ENCODE measurements around the gene HMCN2. TPM values are rescaled to one million over a fixed set of nuclear protein-coding genes. Genes with fewer than 3 reads are reported as not detected.

The HMCN2 gene
- total and polyA plus RNA-seq, 2 donors (not counting 1 experiment from before 2014, with no cell fraction given), result 0.01 TPM; not detected in 1

- H3K4me1 Mint-ChIP-seq, result no peaks in the 10 kb centered on the region
- no peak overlapping the region for H3K4me3 Mint-ChIP-seq
- peaks cover 0 to 4% (median 0%) of the 10 kb centered on the region in 3 donors for H3K9me3 ChIP-seq (ENCODE audit: control extremely low read depth in 1 of 3, control insufficient read depth in 2 of 3, insufficient read depth in 1 of 3, low read length in 2 of 3)
- H3K4me1 ChIP-seq (ENCODE audit: control insufficient read depth in 2 of 2, insufficient read depth in 2 of 2, low read length in 2 of 2), result no peaks in the 10 kb centered on the region
- H3K27me3 ChIP-seq (replicated peaks in 1 of 4; ENCODE audit: control extremely low read depth in 1 of 4, control insufficient read depth in 3 of 4, insufficient read depth in 4 of 4, low read length in 3 of 4), result peaks cover 0 to 5% (median 0%) of the 10 kb centered on the region in 4 experiments
- peaks cover 16% of the 10 kb centered on the region for H3K27me3 Mint-ChIP-seq
- H3K79me2 ChIP-seq (ENCODE audit: control insufficient read depth, insufficient read depth, low read length), result no peaks in the 10 kb centered on the region
- H3K9me3 Mint-ChIP-seq (ENCODE audit: insufficient read depth), result no peaks in the 10 kb centered on the region
- H3K4me3 ChIP-seq (ENCODE audit: control extremely low read depth in 1 of 5, extremely low read depth in 1 of 5, insufficient read depth in 1 of 5, low read depth in 2 of 5, low read length in 4 of 5), result no peak overlapping the region
- H3K36me3 ChIP-seq (replicated peaks in 1 of 2; ENCODE audit: control extremely low read depth in 1 of 2, control insufficient read depth in 1 of 2, extremely low read depth in 1 of 2, insufficient read depth in 2 of 2, low read length in 1 of 2), result no peaks in the 10 kb centered on the region
- no peak for TF ChIP-seq CTCF (IDR thresholded peaks at IDR 0.05)
- no peak for TF ChIP-seq EZH2 (IDR thresholded peaks at IDR 0.05; ENCODE audit: borderline replicate concordance, insufficient read depth, low read depth, low read length, poor library complexity, severe bottlenecking)
- H2AFZ ChIP-seq (ENCODE audit: insufficient read depth, low read depth, low read length, poor library complexity, severe bottlenecking), result no peak overlapping the region
- no peaks in the 10 kb centered on the region for H4K20me1 ChIP-seq (ENCODE audit: control insufficient read depth, insufficient read depth, low read length, poor library complexity, severe bottlenecking)
- DNase-seq (no peak), ATAC-seq (ENCODE audit: low read depth) (no peak)
- H3K9ac ChIP-seq (ENCODE audit: low read length), result no peak overlapping the region
- WGBS (ENCODE audit: insufficient coverage), result 30% methylated on average over 3 of the region's 3 CpGs
- intact Hi-C loops (cut with micrococcal nuclease), result no loop called here
- POLR2A ChIA-PET, result no interaction called here
- H3K27ac Mint-ChIP-seq, result no peak overlapping the region
- CTCF ChIA-PET, result interaction anchor here (1.3 kb wide), 1 partner anchor 230 kb away, joined by 7 read pairs; no protein-coding TSS in a partner anchor
- H3K4me2 ChIP-seq (replicated peaks; ENCODE audit: low read depth, low read length, poor library complexity, severe bottlenecking), result no peak overlapping the region
- H3K27ac ChIP-seq (ENCODE audit: low read length in 2 of 2), result no peak overlapping the region
Measured at GRCh38 chr9:130454812-130455325, 189.3 kb downstream of the HMCN2 start.

GRCh38 chr9:130458027-130458803 is 192.7 kb downstream of the HMCN2 start:
- intact Hi-C loops (cut with micrococcal nuclease), result no loop called here
- Histone ChIP-seq H3K4me3 (ENCODE audit: control extremely low read depth in 1 of 5, extremely low read depth in 1 of 5, insufficient read depth in 1 of 5, low read depth in 2 of 5, low read length in 4 of 5) (no peak overlapping the region), H2AFZ (ENCODE audit: insufficient read depth, low read depth, low read length, poor library complexity, severe bottlenecking) (no peak overlapping the region), H3K9me3 (ENCODE audit: control extremely low read depth in 1 of 3, control insufficient read depth in 2 of 3, insufficient read depth in 1 of 3, low read length in 2 of 3) (peaks cover 0 to 4% (median 0%) of the 10 kb centered on the region in 3 donors), H3K4me1 (ENCODE audit: control insufficient read depth in 2 of 2, insufficient read depth in 2 of 2, low read length in 2 of 2) (peaks cover 0 to 3% of the 10 kb centered on the region in 2 donors), H3K4me2 (replicated peaks; ENCODE audit: low read depth, low read length, poor library complexity, severe bottlenecking) (no peak overlapping the region), H3K79me2 (ENCODE audit: control insufficient read depth, insufficient read depth, low read length) (no peaks in the 10 kb centered on the region), H3K27me3 (replicated peaks in 1 of 4; ENCODE audit: control extremely low read depth in 1 of 4, control insufficient read depth in 3 of 4, insufficient read depth in 4 of 4, low read length in 3 of 4) (peaks cover 0 to 17% (median 5%) of the 10 kb centered on the region in 4 experiments), H4K20me1 (ENCODE audit: control insufficient read depth, insufficient read depth, low read length, poor library complexity, severe bottlenecking) (no peaks in the 10 kb centered on the region), H3K27ac (ENCODE audit: low read length in 2 of 2) (no peak overlapping the region), H3K9ac (ENCODE audit: low read length) (no peak overlapping the region), H3K36me3 (replicated peaks in 1 of 2; ENCODE audit: control extremely low read depth in 1 of 2, control insufficient read depth in 1 of 2, extremely low read depth in 1 of 2, insufficient read depth in 2 of 2, low read length in 1 of 2) (no peaks in the 10 kb centered on the region)
- WGBS (ENCODE audit: insufficient coverage), result 85% methylated on average over 23 of the region's 23 CpGs
- TF ChIP-seq CTCF (IDR thresholded peaks at IDR 0.05) (no peak), EZH2 (IDR thresholded peaks at IDR 0.05; ENCODE audit: borderline replicate concordance, insufficient read depth, low read depth, low read length, poor library complexity, severe bottlenecking) (no peak)
- CTCF ChIA-PET, result interaction anchor here (1.0 to 1.3 kb wide), 2 partner anchors 9 to 224 kb away, joined by 3 to 5 read pairs; no protein-coding TSS in a partner anchor
- H3K4me1 Mint-ChIP-seq, result no peaks in the 10 kb centered on the region
- ATAC-seq (ENCODE audit: low read depth) (no peak), DNase-seq (no peak)
- no peak overlapping the region for H3K4me3 Mint-ChIP-seq
- H3K27ac Mint-ChIP-seq, result no peak overlapping the region
- POLR2A ChIA-PET, result no interaction called here
- H3K27me3 Mint-ChIP-seq, result peaks cover 15% of the 10 kb centered on the region
- H3K9me3 Mint-ChIP-seq (ENCODE audit: insufficient read depth), result no peaks in the 10 kb centered on the region
